Measurements from ENCODE around the gene PDE6A.

DNA sequence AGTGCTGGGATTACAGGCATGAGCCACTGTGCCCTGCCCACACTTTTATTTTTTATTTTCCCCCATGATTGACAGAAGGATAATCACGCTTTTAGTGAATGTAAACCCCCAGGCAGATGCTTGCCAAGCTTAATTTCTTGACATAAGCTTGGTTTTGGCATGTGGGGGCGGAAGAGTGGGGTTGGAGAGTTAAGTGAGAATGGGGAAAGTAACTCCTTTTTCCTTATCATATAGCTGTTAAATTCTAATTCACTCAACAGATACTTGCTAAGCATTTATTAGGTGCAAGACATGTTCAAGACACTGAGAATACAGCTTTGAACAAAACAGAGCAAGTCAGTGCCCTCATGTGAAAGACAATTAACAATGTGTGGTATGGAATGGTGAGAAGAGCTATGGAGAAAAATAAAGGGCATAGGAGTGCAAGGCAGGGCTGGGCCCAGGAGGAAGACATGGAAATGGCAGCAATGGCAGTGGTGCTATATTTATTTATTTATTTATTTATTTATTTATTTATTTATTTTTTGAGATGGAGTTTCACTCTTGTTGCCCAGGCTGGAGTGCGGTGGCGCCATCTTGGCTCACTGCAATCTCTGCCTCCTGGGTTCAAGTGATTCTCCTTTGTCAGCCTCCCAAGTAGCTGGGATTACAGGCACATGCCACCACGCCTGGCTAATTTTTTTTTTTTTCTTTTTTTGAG lies 18.2 kb upstream of the PDE6A start:
- TF ChIP-seq, protein P1, sequence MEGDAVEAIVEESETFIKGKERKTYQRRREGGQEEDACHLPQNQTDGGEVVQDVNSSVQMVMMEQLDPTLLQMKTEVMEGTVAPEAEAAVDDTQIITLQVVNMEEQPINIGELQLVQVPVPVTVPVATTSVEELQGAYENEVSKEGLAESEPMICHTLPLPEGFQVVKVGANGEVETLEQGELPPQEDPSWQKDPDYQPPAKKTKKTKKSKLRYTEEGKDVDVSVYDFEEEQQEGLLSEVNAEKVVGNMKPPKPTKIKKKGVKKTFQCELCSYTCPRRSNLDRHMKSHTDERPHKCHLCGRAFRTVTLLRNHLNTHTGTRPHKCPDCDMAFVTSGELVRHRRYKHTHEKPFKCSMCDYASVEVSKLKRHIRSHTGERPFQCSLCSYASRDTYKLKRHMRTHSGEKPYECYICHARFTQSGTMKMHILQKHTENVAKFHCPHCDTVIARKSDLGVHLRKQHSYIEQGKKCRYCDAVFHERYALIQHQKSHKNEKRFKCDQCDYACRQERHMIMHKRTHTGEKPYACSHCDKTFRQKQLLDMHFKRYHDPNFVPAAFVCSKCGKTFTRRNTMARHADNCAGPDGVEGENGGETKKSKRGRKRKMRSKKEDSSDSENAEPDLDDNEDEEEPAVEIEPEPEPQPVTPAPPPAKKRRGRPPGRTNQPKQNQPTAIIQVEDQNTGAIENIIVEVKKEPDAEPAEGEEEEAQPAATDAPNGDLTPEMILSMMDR (IDR thresholded peaks at IDR 0.05; ENCODE audit: low read depth, low read length, missing input control), result no peak
- TF ChIP-seq RAD21 (IDR thresholded peaks at IDR 0.05), result no peak
- TF ChIP-seq, protein P2, sequence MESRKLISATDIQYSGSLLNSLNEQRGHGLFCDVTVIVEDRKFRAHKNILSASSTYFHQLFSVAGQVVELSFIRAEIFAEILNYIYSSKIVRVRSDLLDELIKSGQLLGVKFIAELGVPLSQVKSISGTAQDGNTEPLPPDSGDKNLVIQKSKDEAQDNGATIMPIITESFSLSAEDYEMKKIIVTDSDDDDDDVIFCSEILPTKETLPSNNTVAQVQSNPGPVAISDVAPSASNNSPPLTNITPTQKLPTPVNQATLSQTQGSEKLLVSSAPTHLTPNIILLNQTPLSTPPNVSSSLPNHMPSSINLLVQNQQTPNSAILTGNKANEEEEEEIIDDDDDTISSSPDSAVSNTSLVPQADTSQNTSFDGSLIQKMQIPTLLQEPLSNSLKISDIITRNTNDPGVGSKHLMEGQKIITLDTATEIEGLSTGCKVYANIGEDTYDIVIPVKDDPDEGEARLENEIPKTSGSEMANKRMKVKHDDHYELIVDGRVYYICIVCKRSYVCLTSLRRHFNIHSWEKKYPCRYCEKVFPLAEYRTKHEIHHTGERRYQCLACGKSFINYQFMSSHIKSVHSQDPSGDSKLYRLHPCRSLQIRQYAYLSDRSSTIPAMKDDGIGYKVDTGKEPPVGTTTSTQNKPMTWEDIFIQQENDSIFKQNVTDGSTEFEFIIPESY (IDR thresholded peaks at IDR 0.05), result no peak
- TF ChIP-seq TAF1 (conservative IDR thresholded peaks at IDR 0.05), result no peak
- TF ChIP-seq, protein P3, sequence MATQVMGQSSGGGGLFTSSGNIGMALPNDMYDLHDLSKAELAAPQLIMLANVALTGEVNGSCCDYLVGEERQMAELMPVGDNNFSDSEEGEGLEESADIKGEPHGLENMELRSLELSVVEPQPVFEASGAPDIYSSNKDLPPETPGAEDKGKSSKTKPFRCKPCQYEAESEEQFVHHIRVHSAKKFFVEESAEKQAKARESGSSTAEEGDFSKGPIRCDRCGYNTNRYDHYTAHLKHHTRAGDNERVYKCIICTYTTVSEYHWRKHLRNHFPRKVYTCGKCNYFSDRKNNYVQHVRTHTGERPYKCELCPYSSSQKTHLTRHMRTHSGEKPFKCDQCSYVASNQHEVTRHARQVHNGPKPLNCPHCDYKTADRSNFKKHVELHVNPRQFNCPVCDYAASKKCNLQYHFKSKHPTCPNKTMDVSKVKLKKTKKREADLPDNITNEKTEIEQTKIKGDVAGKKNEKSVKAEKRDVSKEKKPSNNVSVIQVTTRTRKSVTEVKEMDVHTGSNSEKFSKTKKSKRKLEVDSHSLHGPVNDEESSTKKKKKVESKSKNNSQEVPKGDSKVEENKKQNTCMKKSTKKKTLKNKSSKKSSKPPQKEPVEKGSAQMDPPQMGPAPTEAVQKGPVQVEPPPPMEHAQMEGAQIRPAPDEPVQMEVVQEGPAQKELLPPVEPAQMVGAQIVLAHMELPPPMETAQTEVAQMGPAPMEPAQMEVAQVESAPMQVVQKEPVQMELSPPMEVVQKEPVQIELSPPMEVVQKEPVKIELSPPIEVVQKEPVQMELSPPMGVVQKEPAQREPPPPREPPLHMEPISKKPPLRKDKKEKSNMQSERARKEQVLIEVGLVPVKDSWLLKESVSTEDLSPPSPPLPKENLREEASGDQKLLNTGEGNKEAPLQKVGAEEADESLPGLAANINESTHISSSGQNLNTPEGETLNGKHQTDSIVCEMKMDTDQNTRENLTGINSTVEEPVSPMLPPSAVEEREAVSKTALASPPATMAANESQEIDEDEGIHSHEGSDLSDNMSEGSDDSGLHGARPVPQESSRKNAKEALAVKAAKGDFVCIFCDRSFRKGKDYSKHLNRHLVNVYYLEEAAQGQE (IDR thresholded peaks at IDR 0.05), result no peak
- TF ChIP-seq, protein P4, sequence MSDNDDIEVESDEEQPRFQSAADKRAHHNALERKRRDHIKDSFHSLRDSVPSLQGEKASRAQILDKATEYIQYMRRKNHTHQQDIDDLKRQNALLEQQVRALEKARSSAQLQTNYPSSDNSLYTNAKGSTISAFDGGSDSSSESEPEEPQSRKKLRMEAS (IDR thresholded peaks at IDR 0.05), result no peak
- no peak for TF ChIP-seq YY1 (IDR thresholded peaks at IDR 0.05)
- no peak for TF ChIP-seq HNF4A (conservative IDR thresholded peaks at IDR 0.05)

Data from liver (tissue), 3 donors.